Measurements from ENCODE around the gene CALCA.
"Not testable (repeated sequence)": the region's sequence is repeated elsewhere in the genome, so short reads cannot be mapped to it uniquely, and the experiment has no call there.

Gene CALCA

DNA sequence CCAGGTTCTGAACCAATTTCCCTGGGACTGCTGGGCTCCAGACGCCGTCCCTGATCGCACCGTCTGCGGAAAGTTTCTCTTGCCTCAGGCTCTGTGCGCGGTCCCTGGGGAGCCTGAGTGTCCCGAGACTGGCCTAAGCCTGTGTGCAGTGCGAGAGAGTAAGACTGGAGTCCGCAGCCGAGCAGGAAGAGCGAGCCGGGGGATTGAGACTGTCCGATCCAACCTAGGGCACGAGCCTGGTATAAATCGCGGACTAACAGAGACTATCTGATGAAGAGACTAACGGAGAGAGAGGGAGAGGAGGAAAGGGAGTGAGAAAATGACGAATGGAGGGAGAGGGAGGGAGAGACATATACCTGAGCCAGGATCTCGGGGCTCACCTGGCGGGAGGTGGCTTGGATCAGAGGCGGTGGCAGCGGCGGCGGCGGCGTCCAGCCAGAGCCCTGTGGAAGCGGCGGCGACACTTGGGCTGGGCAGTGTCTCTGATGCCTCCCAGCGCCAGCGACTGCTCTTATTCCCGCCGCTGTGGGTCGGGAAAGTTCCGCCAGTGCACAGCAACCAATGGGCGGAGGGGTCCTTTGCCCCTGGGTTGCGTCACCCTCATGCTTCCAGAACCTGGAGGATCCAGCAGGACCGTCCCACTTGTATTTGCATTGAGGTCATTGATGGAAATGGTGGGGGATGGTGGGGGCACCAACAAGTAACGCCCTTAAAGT lies at the start of gene CALCA:
Gene CALCA (minus strand): TSS at position 487 of the 716 bp plus-strand sequence. CDS start 1,159 bp downstream, outside the sequence.
- DNase-seq (ENCODE audit: low spot score): no peak

GRCh38 chr11:15016200-15016599 lies 44.0 kb upstream of the CALCA start:
- DNase-seq (ENCODE audit: low spot score): no peak

- no peak for DNase-seq (ENCODE audit: low spot score)
These were observed 39.7 kb upstream of the CALCA start for GRCh38 chr11:15011776-15012345.

DNA sequence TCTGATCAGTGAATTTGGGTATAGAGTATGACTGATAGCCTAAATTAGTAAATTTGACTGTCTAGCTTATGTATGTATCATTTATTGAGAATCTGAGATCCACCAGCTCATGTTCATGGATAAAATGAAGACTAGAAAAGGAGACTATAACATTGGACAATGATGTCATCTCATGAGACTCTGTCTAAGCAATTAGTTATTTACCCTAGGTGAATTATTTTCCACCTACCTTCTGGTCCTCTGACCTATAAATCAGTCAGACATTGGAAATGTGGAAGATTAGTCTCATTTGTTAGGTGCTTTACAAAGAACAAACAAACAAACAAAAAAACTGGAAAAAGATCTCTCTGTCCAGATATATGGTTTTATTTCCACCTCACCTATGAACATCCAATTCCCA lies 38.7 kb upstream of the CALCA start:
- no peak for DNase-seq (ENCODE audit: low spot score)

DNA sequence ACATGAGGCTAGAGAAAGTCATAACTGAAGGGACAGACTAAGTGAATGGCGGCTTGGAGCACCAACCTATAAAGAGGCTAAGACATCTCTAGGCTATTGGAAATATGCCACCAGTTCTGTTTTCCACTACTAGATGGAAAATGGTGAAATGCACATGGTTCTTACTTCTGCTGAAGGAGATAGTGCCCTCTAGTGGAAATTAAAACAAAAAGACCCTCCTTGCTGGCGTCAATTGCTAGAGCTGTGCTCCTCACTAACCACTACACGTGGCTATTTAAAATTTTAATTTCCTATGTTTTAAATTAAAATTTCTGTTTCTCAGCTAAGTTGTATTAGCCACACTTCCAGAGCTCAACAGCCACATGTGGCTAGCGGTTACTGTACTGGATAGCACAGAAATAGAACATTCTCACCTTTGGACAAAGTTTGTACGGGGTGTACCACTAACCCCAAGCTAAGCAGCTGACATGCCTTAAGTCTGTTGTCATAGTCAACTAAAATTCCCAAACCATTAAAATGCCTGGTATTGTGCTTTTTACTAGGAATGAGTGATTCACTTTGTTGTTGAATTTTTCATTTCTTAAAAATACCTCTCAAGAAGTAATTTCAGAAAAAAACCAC lies 34.1 kb upstream of the CALCA start:
- DNase-seq (ENCODE audit: low spot score): peak; percentile 22

DNA sequence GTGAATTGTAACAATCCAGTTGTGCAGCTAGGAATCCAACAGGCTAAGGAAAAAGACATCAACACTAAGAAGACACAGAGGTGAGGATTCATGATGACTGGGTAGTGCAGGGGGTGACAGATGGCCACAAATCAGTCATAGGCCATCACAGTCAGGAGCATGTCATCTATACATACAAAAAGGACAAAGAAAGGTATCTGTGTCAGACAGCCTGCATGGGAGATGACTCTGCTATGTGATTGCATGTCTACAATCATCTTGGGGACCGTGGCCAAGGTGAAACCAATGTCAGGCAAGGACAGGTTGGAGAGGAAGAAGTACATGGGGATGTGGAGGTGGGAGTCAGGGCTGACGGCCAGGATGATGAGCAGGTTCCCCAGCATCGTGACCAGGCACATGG lies 16.0 kb upstream of the CALCA start:
- not testable (repeated sequence) for DNase-seq (ENCODE audit: low spot score)

DNA sequence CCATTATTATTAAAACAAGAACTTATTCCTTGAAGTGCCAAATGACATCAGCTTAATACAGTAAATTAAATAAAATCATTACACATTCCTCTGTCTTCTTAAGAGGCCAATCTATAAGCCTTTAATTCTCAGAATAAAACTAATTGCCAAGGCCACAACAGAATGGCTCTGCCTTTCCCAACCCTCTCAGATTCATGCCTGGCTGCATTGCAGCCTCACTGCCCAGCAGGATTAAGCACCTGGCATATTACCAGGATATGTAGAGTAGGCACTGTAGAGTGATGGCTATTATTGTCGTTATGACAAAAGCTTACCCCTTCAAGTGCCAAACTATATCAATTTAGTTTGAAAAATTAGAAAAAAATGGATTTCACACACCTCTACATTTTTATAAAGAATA lies 9.4 kb upstream of the CALCA start:
- DNase-seq (ENCODE audit: low spot score): no peak

GRCh38 chr11:14980854-14981253 lies 8.7 kb upstream of the CALCA start:
- peak; percentile 82 for DNase-seq (ENCODE audit: low spot score)

DNA sequence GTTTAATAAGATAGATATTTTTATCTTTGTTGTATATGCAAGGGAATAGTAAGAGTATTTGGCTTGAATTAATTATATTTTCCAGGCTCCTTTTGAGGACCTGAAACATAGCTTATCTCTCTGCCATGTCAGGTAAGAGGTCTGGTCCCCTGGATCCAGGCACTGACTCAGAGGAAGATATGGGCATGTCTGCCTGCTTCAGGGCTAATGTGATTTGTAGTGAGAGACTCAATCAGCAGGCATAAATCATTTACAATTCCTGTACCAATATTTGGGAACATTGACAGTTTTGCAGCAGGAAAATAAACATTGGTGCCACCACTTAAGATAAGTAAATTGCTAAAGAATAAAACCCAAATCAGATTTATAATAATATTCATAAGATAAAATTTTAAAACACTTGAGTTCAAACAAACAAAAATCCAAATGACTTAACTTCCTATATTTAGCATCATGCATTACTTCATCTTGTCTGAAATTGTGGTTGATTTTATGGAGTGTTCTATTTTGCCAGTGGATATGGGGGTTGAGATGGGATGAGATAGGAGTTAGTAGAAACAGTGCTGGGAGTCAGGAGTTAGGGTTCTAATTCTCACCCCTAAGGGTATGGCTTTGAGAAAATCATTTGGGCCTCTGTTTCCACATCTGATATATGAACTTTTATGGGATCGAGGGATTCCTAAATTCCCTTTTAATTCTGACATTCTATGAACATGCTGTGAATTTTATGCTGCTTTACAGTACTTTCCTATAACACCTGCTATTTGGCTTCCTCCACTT lies 5.1 kb upstream of the CALCA start:
- no peak for DNase-seq (ENCODE audit: low spot score)

DNA sequence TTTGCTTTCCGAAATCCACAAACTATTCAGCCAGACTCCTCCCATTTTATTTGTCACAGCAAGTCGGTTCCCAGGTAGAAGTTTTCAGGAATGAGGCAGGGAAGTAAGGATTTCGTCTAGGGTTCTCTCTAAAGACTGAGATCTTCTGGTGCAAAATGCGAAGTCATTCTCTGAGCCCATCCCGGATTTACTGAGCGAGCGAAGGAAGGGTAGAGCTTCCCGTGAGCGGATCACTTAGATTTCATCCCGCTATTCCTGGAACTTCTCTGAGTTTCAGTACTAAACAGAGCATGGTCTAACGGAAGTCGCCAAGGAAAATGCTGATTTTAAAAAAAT lies 3.1 kb upstream of the CALCA start:
- no peak for DNase-seq (ENCODE audit: low spot score)

GRCh38 chr11:14974515-14975251 lies 2.5 kb upstream of the CALCA start:
- peak; percentile 48 for DNase-seq (ENCODE audit: low spot score)

DNA sequence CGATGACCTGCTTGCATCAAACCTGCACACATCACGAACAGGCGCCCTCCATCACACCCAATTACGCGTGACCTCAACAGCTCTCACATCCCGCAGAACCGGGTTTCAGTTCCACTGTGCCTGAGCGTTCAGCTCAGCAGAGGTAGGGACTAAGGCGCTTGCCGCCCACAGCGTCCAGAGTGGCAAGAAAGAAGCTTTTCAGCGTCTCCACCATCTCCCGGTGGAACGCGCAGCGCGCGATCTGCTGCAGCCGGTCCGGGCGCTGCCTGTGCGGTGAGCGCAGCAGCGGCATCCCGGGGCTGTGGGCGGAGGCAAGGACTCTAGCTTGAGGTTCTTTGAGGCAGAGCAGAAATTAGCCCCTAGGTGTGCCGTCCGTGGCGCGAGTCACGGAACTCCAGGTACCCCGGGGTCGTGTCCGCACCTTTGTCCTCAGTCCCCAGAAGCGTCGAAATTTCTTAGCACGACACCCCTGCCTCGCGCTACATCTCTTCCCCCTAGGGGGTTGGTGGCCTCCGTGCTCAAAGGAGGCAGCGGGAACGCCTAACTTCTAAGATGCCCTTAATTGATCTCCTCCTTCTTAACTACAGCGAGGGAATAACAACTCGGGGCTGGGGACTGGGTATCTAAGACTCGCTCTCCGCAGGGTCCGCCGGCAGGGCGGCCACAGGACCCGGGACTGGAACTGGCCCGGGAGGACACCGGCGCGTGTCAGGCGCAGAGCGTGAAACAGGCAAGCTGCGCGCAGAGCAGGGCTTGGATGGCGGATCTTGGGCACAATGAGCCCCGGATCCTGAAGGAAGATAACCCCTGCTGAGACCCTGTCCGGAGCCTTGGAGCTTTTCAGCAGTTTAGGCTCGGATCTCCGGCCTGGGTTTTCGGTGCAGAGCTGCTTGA lies 1.7 kb upstream of the CALCA start:
- peak; percentile 51 for DNase-seq (ENCODE audit: low spot score)

DNA sequence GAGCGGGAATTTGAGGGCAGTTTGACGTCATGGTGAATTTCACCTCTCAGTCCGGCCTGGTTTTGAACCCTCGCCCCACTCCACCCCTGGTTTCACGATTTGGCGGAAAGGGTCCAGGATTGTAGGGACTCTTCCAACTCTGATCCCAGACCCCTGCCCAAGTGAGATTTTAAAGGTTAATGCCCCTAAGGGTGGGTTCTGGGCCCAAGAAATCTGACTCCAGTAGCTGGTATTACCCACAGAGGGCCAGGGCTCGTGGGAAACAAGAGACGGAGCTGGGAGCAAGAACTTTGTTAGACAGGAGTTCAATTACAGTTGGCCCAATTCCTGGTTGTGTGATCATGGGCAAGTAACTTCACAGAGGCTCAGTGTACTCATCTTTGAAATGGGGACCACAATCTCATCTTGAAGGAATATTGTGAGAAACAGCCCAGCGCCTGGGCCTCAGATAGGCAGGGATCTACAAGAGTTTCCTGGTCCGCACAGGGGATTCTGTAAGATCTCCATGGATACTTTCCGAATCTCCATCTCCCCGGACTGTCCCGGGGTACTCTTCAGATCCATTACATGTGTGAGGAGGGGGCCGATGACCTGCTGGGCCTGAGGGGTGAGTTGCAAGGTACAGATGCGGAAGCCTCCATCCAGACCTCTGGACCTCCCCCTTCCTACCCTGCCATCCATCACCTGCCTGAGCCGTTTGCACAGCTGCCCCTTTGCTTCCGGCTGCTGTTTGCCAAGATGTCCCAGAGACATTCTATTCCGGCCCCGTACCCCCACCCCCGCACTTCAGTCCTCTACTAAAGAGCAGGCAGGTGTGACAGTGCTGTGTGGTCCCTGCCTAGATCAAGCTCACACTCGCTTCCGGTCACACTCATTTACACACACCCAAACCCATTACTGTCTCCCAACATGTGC lies 687 bp upstream of the CALCA start:
- DNase-seq (ENCODE audit: low spot score): no peak

- DNase-seq (ENCODE audit: low spot score): no peak
These were observed 2.2 kb downstream of the CALCA start for GRCh38 chr11:14969901-14970323.

GRCh38 chr11:14967581-14968243 lies 4.4 kb downstream of the CALCA start:
- no peak for DNase-seq (ENCODE audit: low spot score)

DNA sequence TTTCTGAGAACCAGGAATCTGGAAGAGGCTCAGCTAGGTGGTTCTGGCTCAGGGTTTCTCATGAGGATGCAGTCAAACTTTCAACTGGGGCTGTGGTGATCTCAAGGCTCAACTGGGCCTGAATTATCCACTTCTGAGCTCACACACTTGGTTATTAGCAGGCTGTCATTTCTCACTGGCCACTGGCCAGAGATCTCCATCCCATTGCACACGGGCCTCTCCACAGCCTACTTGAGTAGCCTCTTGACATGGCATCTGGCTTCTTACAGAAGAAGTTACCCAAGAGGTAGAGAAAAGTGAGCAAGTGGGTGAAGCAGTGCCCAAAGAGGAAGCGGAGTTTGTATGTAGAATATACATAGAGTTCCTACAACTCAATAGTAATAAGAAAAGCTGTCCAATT lies 16.0 kb downstream of the CALCA start:
- no peak for DNase-seq (ENCODE audit: low spot score)

GRCh38 chr11:14954581-14954980 lies 17.6 kb downstream of the CALCA start:
- DNase-seq (ENCODE audit: low spot score): no peak

GRCh38 chr11:14953904-14954303 lies 18.2 kb downstream of the CALCA start:
- no peak for DNase-seq (ENCODE audit: low spot score)

GRCh38 chr11:14949437-14950147 lies 22.6 kb downstream of the CALCA start:
- no peak for DNase-seq (ENCODE audit: low spot score)
